DND-41 (cell line): ENCODE results near the gene FGR.

Source experiments
- CTCF ChIP-seq: IDR thresholded peaks from 2 replicates; pipeline ENCODE4 v1.5.1; 2012; ENCODE audit warnings: borderline replicate concordance, low read length, moderate library complexity, mild to moderate bottlenecking; ENCODE audit not compliant: poor library complexity, severe bottlenecking; ENCODE audit errors: extremely low read depth
- EZH2 ChIP-seq: IDR thresholded peaks from 3 replicates; pipeline ENCODE4 v1.6.1; 2012; ENCODE audit warnings: borderline replicate concordance, low read depth, mild to moderate bottlenecking, moderate library complexity, low read length, inconsistent platforms; ENCODE audit not compliant: severe bottlenecking

- no peak for TF ChIP-seq CTCF
- no peak for TF ChIP-seq EZH2
Observed at GRCh38 chr1:27644369-27645070, 9.5 kb upstream of the FGR start.
